NCI-H510A treated with DMSO at 0.1 percent for 48 hours (cell line): Measurements from ENCODE around the gene ERH.
A peak's percentile ranks its signal among the peaks of the same experiment; 100 is the strongest.

Source experiments
- DNase-seq: peaks from one replicate; lab custom pipeline; 2025; lab: John Stamatoyannopoulos, UW

ERH gene

DNA sequence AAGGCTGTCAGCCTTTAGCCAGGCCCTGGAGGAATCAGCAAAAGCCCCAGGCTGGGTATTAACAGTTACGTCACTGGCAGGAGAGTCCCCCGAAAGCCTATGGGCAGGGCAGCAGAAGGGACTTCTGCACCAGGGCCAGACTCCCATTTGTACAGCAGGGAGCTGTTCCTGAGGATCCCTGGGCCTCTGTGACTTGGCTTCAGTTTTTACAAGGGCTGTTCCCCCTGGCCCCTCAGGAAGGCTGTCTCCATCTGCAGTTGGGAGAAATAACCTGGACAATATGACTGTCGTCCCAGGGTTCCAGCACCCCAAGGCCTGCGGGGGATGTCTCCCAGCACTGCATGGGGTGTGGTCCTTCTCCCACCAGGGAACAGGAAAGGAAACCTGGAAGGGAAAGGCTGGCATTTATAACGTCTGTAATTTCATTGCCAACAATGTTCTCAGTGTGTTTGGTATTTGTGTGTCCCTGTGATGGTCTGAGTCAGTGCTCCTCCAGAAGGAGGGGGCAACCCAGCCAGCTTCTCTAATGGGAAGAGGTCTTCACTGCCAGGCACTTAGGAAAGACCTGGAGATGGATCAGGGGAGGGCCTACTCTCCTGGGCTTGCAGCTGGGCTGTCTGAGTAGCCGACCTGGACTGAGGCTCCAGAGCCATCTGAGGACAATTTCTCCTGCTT, 42.4 kb downstream of the ERH start:
- peak; percentile 54 for DNase-seq

DNA sequence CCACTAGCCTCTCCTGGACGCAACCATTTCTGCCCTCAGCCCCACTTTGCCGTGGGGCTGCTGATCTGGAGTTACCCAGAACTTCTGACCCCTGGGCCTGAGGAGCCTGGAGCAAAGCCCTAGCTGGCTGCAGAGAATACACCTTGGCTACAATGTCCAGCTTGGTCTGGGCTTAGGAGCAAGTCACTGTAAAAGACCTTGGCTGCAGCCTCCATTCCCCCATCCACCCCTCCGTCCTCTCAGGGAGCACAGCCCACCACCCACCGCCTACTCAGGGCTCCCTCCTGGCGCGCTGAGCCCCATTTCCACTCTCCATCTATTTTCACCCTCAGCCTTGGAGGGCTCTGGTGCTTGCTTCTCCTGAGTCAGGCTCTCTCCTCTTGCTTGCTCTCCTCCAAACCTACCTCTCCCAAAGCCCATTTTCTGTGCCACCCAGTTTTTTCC, 42.9 kb downstream of the ERH start:
- DNase-seq: no peak

DNA sequence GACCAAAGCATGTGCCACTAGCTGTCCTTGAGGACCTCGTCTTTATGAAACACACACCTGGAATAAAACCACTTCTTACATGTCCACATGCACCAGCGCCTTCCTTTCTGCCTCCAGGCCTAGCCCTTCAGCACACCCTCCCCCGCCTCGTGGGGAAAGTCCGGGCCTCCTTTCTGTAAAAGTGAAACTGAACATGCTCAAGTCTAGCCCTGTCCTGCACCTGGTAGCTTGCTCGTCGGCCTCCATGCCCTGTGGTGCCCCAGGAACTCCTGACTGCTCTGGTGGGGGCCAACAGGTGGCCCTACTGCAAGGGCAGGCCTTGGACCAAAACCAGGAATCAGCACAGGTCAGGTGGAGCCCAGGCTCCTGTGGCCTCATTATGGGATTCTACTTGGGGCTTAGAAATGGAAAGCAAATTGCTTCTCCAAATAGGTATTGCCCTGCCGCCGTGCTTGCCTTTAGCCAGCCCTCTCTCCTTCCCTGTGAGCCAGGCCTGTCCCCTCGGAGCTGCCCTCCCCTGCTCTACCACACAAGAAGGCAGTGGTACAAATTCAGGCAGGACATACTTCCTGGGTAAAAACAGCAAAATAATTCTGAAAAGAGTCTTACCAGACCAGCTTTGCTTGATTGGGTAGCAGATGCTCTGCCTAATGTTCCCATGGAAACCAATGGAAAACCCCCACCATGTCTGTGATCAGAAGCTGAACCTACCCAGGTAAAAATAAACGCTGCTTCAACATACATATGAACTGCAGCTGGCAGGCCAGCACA, 43.5 kb downstream of the ERH start:
- peak; percentile 81 for DNase-seq

DNA sequence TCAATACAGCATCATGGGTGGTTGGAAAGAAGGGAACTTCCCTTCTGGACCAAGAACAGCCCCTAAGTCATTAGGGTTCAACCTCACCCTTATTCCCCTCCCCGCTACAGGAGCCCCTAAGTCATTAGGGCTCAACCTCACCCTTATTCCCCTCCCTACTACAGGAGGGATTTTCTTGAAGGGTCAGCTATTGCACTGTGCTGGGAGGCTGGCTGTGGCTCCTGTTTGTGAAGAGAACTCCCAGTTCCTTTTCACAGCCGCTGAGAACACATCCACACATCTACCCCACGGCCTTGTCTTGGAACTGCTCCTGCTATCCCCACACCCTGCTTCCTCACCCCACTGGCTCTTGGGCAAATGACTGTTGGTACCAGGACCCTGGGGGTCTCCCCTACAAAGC, 44.9 kb downstream of the ERH start:
- DNase-seq: no peak

DNA sequence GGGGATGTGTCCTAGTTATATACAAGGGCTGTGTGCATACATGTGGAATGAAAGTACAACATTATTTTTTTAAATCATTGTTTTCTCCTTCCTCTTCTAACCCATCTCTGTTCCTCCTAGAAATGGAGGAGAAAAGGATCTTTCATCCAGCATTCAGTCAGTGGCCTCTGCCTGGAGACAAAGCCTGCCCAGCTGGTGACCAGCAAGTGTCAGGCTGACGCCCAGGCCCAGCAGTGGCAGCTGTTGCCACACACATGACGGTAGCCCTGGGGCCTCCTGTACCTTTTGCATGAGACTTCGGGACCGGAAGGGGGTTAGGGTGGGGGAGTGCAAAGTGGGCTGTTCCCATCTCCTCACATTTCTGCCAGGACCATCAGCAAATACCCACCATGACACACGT, 46.2 kb downstream of the ERH start:
- DNase-seq: no peak

DNA sequence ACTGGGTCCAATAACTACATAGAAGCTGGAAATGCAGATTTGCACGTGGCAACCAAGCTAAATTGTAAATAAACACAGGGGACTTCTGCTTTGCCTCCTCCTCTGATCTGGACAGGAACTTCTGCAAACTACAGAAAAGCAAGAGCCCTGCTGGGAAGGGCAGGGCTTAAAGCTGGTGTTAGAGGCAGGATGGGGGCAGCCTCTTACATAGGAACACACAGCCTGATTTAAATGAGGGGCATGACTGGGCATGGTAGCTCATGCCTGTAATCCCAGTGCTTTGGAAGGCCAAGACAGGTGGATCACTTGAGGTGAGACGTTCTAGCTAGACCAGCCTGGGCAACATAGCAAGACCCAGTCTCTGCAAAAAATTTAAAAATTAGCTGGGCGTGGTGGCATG, 46.7 kb downstream of the ERH start:
- peak; percentile 53 for DNase-seq

DNA sequence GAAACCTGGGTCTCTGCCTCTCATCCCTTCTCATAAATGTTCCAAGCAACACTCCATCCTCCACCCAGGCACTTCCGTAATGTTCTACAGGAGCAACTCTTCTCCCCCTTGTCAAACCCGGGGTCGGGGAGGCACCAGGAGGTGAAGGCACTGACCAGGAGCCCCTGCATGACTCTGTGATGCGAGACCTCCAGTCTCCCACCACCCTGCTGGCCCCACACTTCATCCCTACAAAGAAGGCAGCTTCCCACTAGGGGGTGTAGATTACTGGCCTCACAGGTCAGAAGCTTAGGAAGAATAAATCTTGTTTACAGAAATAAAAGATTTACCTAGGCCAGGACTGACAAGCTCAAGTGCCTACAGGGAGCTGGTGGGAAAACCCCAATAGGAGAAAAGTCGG, 47.2 kb downstream of the ERH start:
- peak; percentile 53 for DNase-seq

DNA sequence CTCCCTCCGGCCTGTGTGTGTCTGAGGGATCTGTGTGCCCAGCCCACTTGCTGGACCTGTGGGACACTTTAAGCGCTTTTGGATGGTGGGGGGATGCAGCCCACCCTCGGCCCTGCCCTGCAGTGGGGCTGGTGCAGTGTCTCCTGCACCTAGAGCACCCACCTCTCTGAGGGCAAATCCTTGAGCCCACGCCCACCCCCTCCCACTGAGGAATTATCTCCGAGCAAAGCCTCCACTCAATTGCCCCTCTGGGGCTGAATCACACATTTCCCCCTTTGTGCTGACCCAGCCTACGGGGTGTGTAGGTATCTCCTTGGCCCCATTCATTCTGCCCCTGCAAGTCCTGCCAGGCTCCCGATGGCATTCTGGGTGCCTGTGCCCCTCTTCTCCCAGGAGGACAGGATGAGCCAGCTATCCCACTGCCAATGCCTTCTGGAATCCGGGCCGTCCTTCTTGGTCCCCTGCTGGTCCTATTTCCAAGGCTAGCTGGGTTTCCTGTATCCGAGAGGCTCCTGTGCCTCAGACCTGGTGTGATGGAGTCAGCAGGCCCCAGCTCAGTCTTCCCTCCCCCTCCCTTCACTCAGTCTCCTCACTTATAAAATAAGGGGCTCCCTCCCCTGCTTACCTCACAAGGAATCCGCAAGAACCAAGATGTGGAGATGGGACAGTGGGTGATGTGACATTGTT, 48.9 kb downstream of the ERH start:
- no peak for DNase-seq

DNA sequence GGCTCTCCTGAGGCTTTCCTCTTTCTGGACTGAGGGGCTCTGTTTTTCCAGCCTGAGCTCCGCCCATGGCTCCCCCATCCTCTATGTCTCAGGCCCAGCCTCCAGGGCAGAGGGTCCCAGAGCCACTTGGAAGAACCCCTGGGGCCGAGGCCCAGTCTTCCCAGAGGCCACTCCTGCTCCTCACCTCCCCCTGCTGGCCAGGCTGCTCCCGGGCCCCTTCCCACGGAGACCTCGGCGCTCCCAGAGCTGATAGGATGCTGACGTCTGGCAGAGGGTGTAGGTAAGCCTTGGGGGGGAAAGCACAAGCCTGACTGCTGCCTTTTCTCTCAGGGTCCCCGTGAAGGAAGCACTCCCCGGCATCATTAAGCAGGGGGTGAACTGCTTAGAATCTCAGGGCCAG, 51.4 kb downstream of the ERH start:
- DNase-seq: no peak

DNA sequence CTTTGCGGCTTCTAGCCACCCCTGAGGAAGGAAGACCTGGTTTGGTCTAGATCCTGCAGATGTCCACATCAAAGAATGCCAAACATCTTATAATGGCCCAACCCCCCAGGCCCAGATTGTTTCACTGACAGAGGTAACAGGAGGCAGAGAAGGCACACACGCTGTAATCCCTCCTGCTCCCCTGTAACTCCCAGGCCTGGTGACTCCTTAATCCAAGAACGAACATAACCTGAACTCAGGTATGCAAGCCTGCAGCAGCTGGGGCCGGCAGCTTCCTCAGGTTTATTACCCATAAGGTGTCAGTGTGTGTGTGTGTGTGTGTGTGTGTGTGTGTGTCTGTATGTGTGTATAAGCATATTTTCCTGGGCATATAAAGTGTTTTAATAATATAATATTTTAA, 52.7 kb downstream of the ERH start:
- no peak for DNase-seq

DNA sequence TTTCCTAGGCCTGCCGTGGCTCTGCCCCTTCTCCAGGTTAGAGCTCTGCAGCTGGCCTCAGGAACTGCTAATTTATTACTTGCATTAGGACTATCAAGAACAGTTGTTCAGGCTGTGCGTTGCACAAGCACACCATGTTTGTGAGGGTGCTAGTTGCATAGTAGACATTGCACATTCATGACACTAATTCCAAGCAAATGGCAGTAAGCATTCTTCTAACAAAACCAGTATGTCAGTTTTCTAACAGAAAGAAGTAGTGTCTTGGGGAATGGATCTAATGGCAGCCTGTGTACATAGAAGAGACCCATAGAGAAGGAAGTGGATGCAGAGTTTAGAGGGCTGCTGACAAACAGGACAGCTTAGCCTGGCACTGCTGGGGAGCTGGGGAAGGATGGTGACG, 53.9 kb downstream of the ERH start:
- no peak for DNase-seq

DNA sequence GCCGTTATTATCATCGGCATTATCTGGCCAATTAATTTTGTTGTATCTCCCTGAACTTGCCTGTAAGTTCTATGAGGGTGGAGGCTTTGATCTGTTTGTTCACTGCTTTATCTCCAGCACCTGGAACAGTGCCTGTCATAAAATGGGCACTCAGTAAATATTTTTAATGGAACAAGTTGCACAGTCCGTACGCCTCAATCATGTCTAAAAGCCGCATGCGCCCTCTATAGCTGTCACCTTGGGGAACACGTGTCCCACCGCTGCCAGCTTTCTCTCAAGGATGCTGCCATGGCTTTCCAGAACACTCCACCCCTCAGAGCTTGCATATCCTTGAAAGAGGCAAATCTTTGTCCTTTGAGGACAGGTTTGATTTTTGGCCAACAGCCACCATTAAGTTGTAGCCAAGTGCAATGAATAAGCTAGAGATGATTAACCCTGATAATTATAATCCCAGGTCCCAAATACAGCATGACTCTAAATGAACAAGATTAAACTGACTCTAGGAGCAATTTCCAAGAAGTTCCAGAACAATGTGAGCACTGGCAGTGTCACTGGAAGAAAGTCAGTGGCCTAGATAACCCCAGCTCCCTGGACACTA, 55.1 kb downstream of the ERH start:
- no peak for DNase-seq

DNA sequence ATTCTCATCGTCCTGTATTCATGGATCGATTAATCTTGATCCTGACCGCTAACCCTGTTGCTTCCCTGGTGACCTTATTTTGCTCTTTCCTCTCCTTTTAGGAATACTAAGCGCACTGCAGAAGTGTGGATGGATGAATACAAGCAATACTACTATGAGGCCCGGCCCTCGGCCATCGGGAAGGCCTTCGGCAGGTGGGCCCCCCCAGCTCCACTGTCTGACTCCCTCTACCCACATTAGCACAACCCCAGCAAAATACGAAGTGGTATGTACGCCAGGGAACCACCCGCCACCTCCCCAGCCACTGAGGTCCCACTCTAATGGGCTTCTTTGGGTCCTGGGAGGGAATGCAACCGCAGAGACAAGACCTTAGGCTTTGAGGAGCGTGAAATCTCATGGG, 58.7 kb downstream of the ERH start:
- DNase-seq: no peak

DNA sequence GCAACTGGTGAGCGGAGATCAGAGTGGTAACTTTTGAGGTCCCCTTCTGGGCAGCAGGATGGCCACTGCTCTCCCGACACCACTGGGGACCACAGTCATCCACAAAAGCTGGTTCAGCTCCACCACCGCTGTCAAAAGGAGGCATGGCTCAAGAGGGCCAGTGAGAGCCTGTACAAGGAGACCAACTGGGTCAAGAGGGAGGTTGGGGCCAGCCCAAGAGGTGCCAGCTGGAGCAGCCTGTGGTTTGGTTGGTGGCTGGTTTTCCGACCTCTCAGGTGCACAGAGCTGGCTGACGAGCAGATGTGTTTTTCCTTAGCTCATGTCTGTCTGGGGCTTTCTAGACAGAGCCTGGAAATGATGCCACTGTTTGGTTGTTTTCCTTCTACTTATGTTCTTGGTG, 60.1 kb downstream of the ERH start:
- DNase-seq: no peak

DNA sequence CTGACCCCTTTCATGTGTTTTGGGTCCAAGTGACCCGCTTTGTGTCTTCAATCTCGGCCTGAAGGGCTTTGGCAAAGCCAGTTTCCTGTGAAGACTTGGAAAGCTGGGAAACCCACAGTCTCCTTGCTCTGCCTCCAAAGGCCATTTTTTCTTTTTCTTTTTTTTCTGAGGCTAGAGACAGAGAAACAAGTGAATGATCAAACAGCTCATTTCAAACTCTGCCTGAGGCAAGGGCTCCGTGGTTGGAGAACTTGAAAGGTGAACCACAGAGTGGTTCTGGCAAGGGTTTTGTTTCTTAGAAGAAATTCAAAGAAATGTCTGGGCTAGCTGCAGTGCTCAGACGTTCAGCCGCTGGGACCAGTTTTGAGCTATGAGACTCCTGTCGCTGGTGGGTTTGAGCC, 62.7 kb downstream of the ERH start:
- DNase-seq: no peak

DNA sequence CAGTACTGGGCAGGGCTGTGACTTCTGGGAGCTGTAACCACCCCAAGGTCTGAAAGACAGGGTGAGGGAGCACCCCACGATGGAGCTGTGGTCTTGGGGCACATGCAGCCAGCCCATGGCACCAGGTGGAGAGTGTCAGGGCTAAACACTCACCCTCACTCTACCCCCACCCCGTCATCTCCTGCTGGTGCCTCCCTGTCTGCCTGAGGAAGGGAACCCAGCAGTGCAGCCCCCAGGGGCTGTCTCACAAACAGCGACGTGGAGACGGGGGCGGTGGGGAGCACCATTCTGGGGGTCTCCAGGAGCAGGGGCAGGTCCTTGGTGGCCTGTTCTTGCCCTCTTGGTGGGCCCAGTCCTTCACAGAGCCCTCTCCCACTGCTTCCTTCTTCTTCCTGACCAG, 63.5 kb downstream of the ERH start:
- no peak for DNase-seq

DNA sequence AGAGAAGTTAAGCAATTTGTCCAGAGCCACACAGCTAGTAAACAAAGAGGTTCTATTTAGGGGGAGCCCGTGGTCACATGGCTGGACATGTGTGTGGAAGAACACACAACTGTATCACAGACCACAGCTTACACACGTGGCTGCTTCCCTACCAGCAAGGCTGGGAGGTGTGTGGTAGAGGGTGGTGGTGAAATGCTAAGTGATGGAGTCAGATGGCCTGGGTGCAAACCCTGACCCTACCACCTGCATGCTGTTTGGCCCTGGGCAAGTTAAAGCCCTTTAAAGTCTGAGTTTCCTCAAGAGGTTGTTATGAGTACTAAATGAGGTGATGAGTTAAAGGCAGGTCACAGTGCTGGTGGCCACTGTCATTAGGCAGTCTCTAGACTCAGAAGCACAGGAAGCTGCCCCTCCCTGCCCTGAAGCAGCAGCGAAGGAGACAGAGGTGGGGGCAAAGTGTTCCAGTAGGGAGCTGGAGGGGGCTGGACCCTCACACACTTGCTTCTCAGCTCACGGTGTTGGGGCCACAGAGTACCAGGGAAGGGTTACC, 64.2 kb downstream of the ERH start:
- no peak for DNase-seq

DNA sequence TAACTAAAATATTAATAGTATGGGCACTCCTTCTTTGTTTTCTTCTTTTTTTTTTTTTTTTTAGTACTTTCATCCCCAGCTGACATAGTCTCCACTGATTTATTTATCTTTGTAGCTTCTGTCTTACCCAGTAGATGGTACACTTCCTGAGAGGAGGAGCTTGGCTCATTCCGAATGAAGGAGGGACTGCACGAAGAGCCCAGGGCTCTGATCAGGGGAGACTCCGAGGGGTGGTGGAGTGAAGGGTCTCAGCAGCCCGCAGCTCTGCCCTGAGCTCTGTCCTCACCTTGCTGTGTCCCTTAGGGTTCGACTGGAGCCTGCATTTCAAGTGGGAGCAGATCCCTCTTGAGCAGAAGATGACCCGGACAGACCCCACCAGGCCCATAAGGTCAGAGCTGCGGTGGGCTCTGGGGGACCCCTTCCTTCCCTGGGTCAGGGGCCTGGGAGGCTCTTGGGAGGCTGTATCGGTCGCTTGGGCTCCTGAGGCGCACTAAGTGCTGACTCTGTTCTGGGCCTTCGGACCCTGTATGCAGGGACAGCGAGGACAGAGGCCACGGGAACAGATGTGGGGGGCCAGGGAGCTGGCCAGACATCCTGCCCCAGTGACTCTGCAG, 65.2 kb downstream of the ERH start:
- DNase-seq: no peak

DNA sequence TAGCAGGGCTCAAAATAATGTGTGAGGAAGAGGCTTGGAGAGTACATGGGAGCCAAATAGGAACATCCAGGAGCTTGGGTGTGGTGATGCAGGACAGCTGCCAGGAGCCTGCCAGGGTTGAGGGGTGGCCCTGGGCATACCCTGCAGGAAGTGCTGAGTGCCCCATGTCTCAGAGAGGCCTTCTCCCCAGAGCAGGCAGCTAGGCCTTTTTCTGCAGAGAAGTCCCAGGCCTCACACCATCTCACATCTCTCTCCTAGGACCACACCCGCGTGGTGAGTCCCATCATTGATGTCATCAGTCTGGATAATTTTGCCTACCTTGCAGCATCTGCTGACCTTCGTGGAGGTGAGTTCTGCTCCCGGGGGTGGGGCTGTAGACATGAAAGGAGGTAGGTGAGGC, 66.9 kb downstream of the ERH start:
- DNase-seq: no peak
